ENCODE measurements around the gene TKTL2.
A peak's percentile ranks its signal among the peaks of the same experiment; 100 is the strongest.

DNA sequence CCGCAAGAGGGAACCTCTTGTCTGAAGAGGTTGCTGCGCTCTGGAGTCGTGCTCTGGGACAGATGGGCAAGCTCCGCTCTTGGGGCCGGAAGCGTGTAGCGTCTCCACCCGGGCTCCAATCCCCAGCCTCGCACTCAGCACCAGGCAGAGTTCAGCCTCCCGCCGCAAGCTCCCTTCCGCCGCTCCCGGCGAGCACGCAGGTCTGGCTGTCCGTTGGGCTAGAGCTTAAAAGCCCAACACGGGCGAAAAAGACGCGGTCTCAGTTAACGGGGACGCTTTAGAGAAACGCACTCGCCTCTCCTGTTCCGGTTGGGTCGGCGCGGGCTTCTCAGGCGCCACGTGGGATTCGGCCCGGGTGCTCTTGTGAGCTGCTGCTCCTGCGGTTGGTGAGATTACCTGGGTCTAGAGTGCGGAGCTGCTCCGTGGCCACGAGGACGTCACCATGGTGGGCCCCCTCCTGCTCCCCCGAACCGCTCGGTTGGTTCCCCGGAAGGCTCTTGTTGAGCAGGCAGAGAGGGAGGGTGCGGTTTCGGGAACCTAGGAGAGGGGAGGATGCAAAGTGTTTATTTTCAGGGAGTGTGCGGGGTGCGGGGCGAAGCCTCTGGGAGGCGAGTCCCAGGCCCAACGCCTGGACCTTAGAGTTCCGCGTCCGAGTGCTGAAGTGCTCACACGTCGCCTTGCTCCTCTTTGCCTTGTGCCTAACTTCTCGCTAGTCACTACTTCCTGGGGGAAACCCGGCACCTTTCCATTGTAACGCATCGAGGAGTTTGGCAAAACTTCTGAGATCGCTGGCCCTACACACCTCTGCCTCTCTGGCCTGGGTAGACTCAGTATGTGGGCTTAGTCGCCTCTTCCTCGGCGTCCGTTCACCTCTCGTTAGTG, 21.0 kb upstream of the TKTL2 start, which contains the start of gene TMA16:
- TF ChIP-seq, protein P1, sequence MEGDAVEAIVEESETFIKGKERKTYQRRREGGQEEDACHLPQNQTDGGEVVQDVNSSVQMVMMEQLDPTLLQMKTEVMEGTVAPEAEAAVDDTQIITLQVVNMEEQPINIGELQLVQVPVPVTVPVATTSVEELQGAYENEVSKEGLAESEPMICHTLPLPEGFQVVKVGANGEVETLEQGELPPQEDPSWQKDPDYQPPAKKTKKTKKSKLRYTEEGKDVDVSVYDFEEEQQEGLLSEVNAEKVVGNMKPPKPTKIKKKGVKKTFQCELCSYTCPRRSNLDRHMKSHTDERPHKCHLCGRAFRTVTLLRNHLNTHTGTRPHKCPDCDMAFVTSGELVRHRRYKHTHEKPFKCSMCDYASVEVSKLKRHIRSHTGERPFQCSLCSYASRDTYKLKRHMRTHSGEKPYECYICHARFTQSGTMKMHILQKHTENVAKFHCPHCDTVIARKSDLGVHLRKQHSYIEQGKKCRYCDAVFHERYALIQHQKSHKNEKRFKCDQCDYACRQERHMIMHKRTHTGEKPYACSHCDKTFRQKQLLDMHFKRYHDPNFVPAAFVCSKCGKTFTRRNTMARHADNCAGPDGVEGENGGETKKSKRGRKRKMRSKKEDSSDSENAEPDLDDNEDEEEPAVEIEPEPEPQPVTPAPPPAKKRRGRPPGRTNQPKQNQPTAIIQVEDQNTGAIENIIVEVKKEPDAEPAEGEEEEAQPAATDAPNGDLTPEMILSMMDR (IDR thresholded peaks at IDR 0.05 in 2 of 3, conservative IDR thresholded peaks at IDR 0.05 in 1 of 3; ENCODE audit: control insufficient read depth in 2 of 3, extremely low read depth in 1 of 3, insufficient read depth in 1 of 3, low read depth in 3 of 3, low read length in 3 of 3) = no peak
- TF ChIP-seq GABPA (IDR thresholded peaks at IDR 0.05; ENCODE audit: low read depth) (peak; percentile 97), POLR2AphosphoS5 (IDR thresholded peaks at IDR 0.05; ENCODE audit: low read length) (peak; percentile 97), ATF7 (IDR thresholded peaks at IDR 0.05; ENCODE audit: low read depth) (no peak), CBX5 (IDR thresholded peaks at IDR 0.05; ENCODE audit: low read depth) (peak; percentile 96), EP300 (IDR thresholded peaks at IDR 0.05; ENCODE audit: borderline replicate concordance in 1 of 2, control insufficient read depth in 1 of 2, low read depth in 2 of 2, low read length in 2 of 2) (peak in 1 of 2 experiments; percentile 27; a peak in 1 of 4 replicates), CBX3 (IDR thresholded peaks at IDR 0.05; ENCODE audit: borderline replicate concordance, low read depth) (no peak)
- TF ChIP-seq, protein P2, sequence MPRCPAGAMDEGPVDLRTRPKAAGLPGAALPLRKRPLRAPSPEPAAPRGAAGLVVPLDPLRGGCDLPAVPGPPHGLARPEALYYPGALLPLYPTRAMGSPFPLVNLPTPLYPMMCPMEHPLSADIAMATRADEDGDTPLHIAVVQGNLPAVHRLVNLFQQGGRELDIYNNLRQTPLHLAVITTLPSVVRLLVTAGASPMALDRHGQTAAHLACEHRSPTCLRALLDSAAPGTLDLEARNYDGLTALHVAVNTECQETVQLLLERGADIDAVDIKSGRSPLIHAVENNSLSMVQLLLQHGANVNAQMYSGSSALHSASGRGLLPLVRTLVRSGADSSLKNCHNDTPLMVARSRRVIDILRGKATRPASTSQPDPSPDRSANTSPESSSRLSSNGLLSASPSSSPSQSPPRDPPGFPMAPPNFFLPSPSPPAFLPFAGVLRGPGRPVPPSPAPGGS (IDR thresholded peaks at IDR 0.05; ENCODE audit: borderline replicate concordance, insufficient read depth, low read depth, low read length, poor library complexity, severe bottlenecking) = peak; percentile 33
